ENCODE results near the gene CDC42. TPM values are rescaled to one million over a fixed set of nuclear protein-coding genes. Genes with fewer than 3 reads are reported as not detected.

Gene CDC42
- total and polyA plus RNA-seq, 10 of the 15 experiments (the other 5 are each of a cell fraction or from before 2014, with no cell fraction given), result 184 to 479 (median 326) TPM

DNA sequence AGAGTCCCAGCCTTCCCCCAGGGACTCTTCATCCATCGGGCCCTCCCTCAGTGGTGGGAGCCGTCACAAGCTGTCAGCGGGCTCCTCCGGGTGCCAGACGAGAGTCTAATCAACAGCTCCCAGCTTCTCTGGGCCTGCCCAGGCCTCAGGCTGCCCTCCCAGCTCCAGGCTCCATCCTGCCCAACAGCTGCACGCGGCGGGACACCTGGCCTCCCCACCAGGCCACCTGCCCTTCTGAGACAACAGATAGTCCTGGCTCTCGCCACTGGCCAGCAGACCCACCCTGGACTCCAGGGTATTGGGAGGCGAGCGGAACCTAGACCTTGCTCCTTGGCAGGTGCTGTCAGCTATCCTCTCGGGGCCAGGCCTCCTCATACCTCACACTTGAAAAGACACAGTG is 87.3 kb downstream of the CDC42 start:
- no peak overlapping the region for H2AFZ ChIP-seq (ENCODE audit: control insufficient read depth, low read depth, low read length)
- no peak for FAIRE-seq
- H3K4me2 ChIP-seq (ENCODE audit: control insufficient read depth, insufficient read depth), result no peak overlapping the region
- ChIA-PET CTCF (interaction anchor here (1.3 to 5.5 kb wide), 3 partner anchors 9 to 276 kb away, joined by 3 to 28 read pairs (median 8); no protein-coding TSS in a partner anchor), POLR2A (no interaction called here), SMC1A (ENCODE audit: uncharacterized antibody, unreplicated experiment) (no interaction called here), RAD21 (ENCODE audit: unreplicated experiment) (no interaction called here)
- H3K9ac ChIP-seq (ENCODE audit: control insufficient read depth, insufficient read depth, low read length), result no peak overlapping the region
- no peaks in the 10 kb centered on the region for H3K9me3 ChIP-seq (replicated peaks; ENCODE audit: control insufficient read depth, insufficient read depth, low read length)
- H3K4me3 ChIP-seq, result no peak overlapping the region
- 53% methylated on average over 12 of the region's 12 CpGs for WGBS (ENCODE audit: insufficient coverage, insufficient replicate concordance, low lambda C conversion rate, missing lambda C conversion rate)
- no peak for DNase-seq (ENCODE audit: low read depth, low spot score)
- in situ Hi-C loops (cut with MboI), result no loop called here
- TF ChIP-seq ZNF217 (IDR thresholded peaks at IDR 0.05), result no peak
- no peak for TF ChIP-seq TCF7 (IDR thresholded peaks at IDR 0.05; ENCODE audit: borderline replicate concordance)
- TF ChIP-seq LARP7 (IDR thresholded peaks at IDR 0.05), result no peak
- no peak for TF ChIP-seq DPF2 (IDR thresholded peaks at IDR 0.05)
- no peak for TF ChIP-seq YY1 (IDR thresholded peaks at IDR 0.05; ENCODE audit: low read depth, low read length)
- TF ChIP-seq, protein P1, sequence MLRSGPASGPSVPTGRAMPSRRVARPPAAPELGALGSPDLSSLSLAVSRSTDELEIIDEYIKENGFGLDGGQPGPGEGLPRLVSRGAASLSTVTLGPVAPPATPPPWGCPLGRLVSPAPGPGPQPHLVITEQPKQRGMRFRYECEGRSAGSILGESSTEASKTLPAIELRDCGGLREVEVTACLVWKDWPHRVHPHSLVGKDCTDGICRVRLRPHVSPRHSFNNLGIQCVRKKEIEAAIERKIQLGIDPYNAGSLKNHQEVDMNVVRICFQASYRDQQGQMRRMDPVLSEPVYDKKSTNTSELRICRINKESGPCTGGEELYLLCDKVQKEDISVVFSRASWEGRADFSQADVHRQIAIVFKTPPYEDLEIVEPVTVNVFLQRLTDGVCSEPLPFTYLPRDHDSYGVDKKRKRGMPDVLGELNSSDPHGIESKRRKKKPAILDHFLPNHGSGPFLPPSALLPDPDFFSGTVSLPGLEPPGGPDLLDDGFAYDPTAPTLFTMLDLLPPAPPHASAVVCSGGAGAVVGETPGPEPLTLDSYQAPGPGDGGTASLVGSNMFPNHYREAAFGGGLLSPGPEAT (IDR thresholded peaks at IDR 0.05; ENCODE audit: low read depth), result no peak
- no peak for TF ChIP-seq IKZF2 (IDR thresholded peaks at IDR 0.05)
- TF ChIP-seq, protein P2, sequence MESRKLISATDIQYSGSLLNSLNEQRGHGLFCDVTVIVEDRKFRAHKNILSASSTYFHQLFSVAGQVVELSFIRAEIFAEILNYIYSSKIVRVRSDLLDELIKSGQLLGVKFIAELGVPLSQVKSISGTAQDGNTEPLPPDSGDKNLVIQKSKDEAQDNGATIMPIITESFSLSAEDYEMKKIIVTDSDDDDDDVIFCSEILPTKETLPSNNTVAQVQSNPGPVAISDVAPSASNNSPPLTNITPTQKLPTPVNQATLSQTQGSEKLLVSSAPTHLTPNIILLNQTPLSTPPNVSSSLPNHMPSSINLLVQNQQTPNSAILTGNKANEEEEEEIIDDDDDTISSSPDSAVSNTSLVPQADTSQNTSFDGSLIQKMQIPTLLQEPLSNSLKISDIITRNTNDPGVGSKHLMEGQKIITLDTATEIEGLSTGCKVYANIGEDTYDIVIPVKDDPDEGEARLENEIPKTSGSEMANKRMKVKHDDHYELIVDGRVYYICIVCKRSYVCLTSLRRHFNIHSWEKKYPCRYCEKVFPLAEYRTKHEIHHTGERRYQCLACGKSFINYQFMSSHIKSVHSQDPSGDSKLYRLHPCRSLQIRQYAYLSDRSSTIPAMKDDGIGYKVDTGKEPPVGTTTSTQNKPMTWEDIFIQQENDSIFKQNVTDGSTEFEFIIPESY (IDR thresholded peaks at IDR 0.05), result no peak
- TF ChIP-seq BMI1 (IDR thresholded peaks at IDR 0.05; ENCODE audit: borderline replicate concordance), result no peak
- no peak for TF ChIP-seq ZNF622 (IDR thresholded peaks at IDR 0.05)
- TF ChIP-seq, protein P3, sequence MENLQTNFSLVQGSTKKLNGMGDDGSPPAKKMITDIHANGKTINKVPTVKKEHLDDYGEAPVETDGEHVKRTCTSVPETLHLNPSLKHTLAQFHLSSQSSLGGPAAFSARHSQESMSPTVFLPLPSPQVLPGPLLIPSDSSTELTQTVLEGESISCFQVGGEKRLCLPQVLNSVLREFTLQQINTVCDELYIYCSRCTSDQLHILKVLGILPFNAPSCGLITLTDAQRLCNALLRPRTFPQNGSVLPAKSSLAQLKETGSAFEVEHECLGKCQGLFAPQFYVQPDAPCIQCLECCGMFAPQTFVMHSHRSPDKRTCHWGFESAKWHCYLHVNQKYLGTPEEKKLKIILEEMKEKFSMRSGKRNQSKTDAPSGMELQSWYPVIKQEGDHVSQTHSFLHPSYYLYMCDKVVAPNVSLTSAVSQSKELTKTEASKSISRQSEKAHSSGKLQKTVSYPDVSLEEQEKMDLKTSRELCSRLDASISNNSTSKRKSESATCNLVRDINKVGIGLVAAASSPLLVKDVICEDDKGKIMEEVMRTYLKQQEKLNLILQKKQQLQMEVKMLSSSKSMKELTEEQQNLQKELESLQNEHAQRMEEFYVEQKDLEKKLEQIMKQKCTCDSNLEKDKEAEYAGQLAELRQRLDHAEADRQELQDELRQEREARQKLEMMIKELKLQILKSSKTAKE (IDR thresholded peaks at IDR 0.05; ENCODE audit: low read depth, poor library complexity, severe bottlenecking), result no peak
- TF ChIP-seq ESRRA (IDR thresholded peaks at IDR 0.05; ENCODE audit: low read length), result no peak
- no peak for TF ChIP-seq NFYB (IDR thresholded peaks at IDR 0.05; ENCODE audit: insufficient read depth, low read depth, low read length)
- TF ChIP-seq BACH1 (IDR thresholded peaks at IDR 0.05; ENCODE audit: borderline replicate concordance), result no peak
- no peak for TF ChIP-seq ZNF384 (IDR thresholded peaks at IDR 0.05; ENCODE audit: borderline replicate concordance, low read depth, low read length)
- no peak for TF ChIP-seq SMAD1 (IDR thresholded peaks at IDR 0.05; ENCODE audit: low read depth, partially characterized antibody)
- no peak for TF ChIP-seq NRF1 (conservative IDR thresholded peaks at IDR 0.05; ENCODE audit: low read depth, low read length)
- peaks cover 7 to 18% of the 10 kb centered on the region in 2 experiments for H3K27me3 ChIP-seq (replicated peaks in 1 of 2; ENCODE audit: control insufficient read depth in 2 of 2, insufficient read depth in 2 of 2, low read length in 1 of 2)
- H3K79me2 ChIP-seq (ENCODE audit: control insufficient read depth, insufficient read depth, low read length), result no peaks in the 10 kb centered on the region
- no peaks in the 10 kb centered on the region for H3K4me1 ChIP-seq (ENCODE audit: control insufficient read depth, insufficient read depth, low read length)
- intact Hi-C loops (cut with micrococcal nuclease; ENCODE audit: unreplicated experiment), result no loop called here
- H4K20me1 ChIP-seq (ENCODE audit: control insufficient read depth, insufficient read depth), result no peaks in the 10 kb centered on the region
- ATAC-seq, result no peak
- no peak overlapping the region for H3K27ac ChIP-seq (ENCODE audit: control insufficient read depth, insufficient read depth)
- no peaks in the 10 kb centered on the region for H3K36me3 ChIP-seq (ENCODE audit: control insufficient read depth in 2 of 2, insufficient read depth in 2 of 2, low read length in 1 of 2)
- BruUV-seq (replicated peaks), result no TSS peak

Measured in GM12878 (cell line).